Stomach (tissue), 9 donors: Measurements from ENCODE around the gene CHADL. TPM values are rescaled to one million over a fixed set of nuclear protein-coding genes. Genes with fewer than 3 reads are reported as not detected.

ENCODE experiments used
- DNase-seq, 2 donors: peaks; one replicate each; pipeline versions ENCODE4 v3.0.0 to v3.0.0-alpha.2; 2013 to 2019
- H3K27ac ChIP-seq, 5 donors: fragments of 200-600 bp in 4 of 5; sonication (generic) in 4 of 5; one replicate each; pipeline ENCODE4 v1.5.1; 2013 to 2019; ENCODE audit warnings: mild to moderate bottlenecking in 1 of 5, moderate library complexity in 1 of 5
- H3K27me3 ChIP-seq, 3 donors: fragments of 200-600 bp; sonication (generic); one replicate each; pipeline ENCODE4 v1.5.1; 2017 to 2019; ENCODE audit warnings: mixed run types in 1 of 3
- H3K36me3 ChIP-seq, 4 donors: fragments of 200-600 bp; sonication (generic); 1 replicate in 3 of 4; 2 replicates in 1 of 4; pipeline ENCODE4 v1.5.1; 2016 to 2019
- H3K4me1 ChIP-seq, 4 donors: fragments of 200-600 bp; sonication (generic); one replicate each; pipeline ENCODE4 v1.5.1; 2016 to 2019
- H3K4me3 ChIP-seq, 4 donors: fragments of 200-600 bp; sonication (generic) in 3 of 4; one replicate each; pipeline ENCODE4 v1.5.1; 2016 to 2019; ENCODE audit warnings: mild to moderate bottlenecking in 1 of 4
- H3K9me3 ChIP-seq, 4 donors: fragments of 200-600 bp; sonication (generic); one replicate each; pipeline ENCODE4 v1.5.1; 2016 to 2019
- CTCF ChIP-seq, 7 experiments: fragments of 450-650 bp in 4 of 7; fragments of 200-600 bp in 3 of 7; sonication (generic) in 3 of 7; IDR thresholded peaks; one replicate each; pipeline ENCODE4 v1.5.1; 2016 to 2019; ENCODE audit warnings: antibody characterized with exemption in 7 of 7, control low read depth in 2 of 7, mild to moderate bottlenecking in 1 of 7
- EP300 ChIP-seq: sonication (generic); formaldehyde crosslinking; IDR thresholded peaks from one replicate; pipeline ENCODE4 v1.6.1; 2017; ENCODE audit warnings: antibody characterized with exemption
- POLR2A ChIP-seq, 4 donors: fragments of 450-650 bp; IDR thresholded peaks; one replicate each; pipeline ENCODE4 v1.6.1; 2016; ENCODE audit warnings: antibody characterized with exemption in 4 of 4, control low read depth in 2 of 4, mild to moderate bottlenecking in 1 of 4, moderate library complexity in 1 of 4
- POLR2AphosphoS5 ChIP-seq, 3 donors: sonication (generic); formaldehyde crosslinking; IDR thresholded peaks; one replicate each; pipeline ENCODE4 v1.6.1; 2016; ENCODE audit warnings: antibody characterized with exemption in 3 of 3
- WGBS, 5 donors: extraction: QIAGEN DNeasy Blood & Tissue Kit in 3 of 5; methylation state at CpG; one replicate each; pipeline versions ENCODE4 v1.1.5 to v1.1.7; 2013 to 2018; 5-methylcytosine and 5-hydroxymethylcytosine counted together
- intact Hi-C: fragments of 100-400 bp; cut with DNase I; formaldehyde crosslinking; loops from one replicate; pipeline ENCODE4 v1.15.1; 2023; ENCODE audit warnings: low total_unique reads
- polyA plus RNA-seq, 3 donors: library from polyadenylated mRNA; stranded (reverse); fragments of 200-250 nt; gene quantifications; one replicate each; pipeline ENCODE4 v1.2.3, GENCODE V29; 2013
- total RNA-seq, 5 donors: library from RNA; depleted of rRNA; stranded (reverse); fragments of >200 nt; gene quantifications; one replicate each; pipeline versions ENCODE4 v1.1.0 to v1.2.3, GENCODE V29; 2014 to 2016
- donor health status: healthy with polysubstance abuse.
- donor health status: Bipolar disorder and iron deficiency.
- donor health status: healthy.

The CHADL gene
- total and polyA plus RNA-seq, 8 donors = 1.4 to 15.6 (median 5.4) TPM

GRCh38 chr22:41285820-41286638 is 45.3 kb upstream of the CHADL start, which contains the start of gene RANGAP1:
Gene RANGAP1 (minus strand): TSS chr22:41286187. CDS start chr22:41281044, 5,143 bp downstream.
- intact Hi-C loops = no loop called here
- DNase-seq = peak; percentile 98 to 100
- Histone ChIP-seq H3K9me3 (no peaks in the 10 kb centered on the region), H3K4me3 (peak within 1 kb of the TSS; percentile 62 to 97 (median 92)), H3K27me3 (no peaks in the 10 kb centered on the region), H3K4me1 (peaks cover 15 to 58% (median 38%) of the 10 kb centered on the region in 4 donors), H3K36me3 (peaks cover 9 to 37% (median 32%) of the 10 kb centered on the region in 4 donors), H3K27ac (peak within 1 kb of the TSS; percentile 82 to 94 (median 91))
- 0 to 1% (median 0%) methylated on average over 51 to 77 of the region's 77 CpGs for WGBS, 5 donors
- TF ChIP-seq POLR2AphosphoS5 (IDR thresholded peaks at IDR 0.05) = peak; percentile 90 to 95 (median 90)
- TF ChIP-seq POLR2A (IDR thresholded peaks at IDR 0.05) = peak in 2 of 4 donors; percentile 40 to 53
- no peak for TF ChIP-seq EP300
- TF ChIP-seq CTCF (IDR thresholded peaks at IDR 0.05) = peak in 2 of 7 experiments; percentile 12 to 43

GRCh38 chr22:41285441-41285819 is 44.7 kb upstream of the CHADL start:
- intact Hi-C loops = no loop called here
- no peaks in the 10 kb centered on the region for H3K9me3 ChIP-seq

GRCh38 chr22:41284465-41284864 is 43.7 kb upstream of the CHADL start:
- peak overlapping the region in 1 of 5 donors; percentile 88 for H3K27ac ChIP-seq
- H3K4me1 ChIP-seq = peaks cover 15 to 52% (median 34%) of the 10 kb centered on the region in 4 donors
- H3K27me3 ChIP-seq = no peaks in the 10 kb centered on the region
- DNase-seq = peak in 1 of 2 donors; percentile 40
- H3K36me3 ChIP-seq = peaks cover 24 to 52% (median 48%) of the 10 kb centered on the region in 4 donors
- WGBS, 5 donors = 66 to 80% (median 74%) methylated on average over 10 of the region's 10 CpGs
- peak overlapping the region in 2 of 4 donors; percentile 62 to 94 for H3K4me3 ChIP-seq
- H3K9me3 ChIP-seq = no peaks in the 10 kb centered on the region
- TF ChIP-seq CTCF (IDR thresholded peaks at IDR 0.05) (no peak), POLR2A (IDR thresholded peaks at IDR 0.05) (no peak), POLR2AphosphoS5 (IDR thresholded peaks at IDR 0.05) (no peak), EP300 (no peak)
- intact Hi-C loops = no loop called here

More at GRCh38 chr22:41285441-41285819, 44.7 kb upstream of the CHADL start:
- Histone ChIP-seq H3K4me1 (peaks cover 15 to 52% (median 35%) of the 10 kb centered on the region in 4 donors), H3K4me3 (peak overlapping the region; percentile 62 to 97 (median 92)), H3K27me3 (no peaks in the 10 kb centered on the region), H3K27ac (peak overlapping the region; percentile 82 to 94 (median 91)), H3K36me3 (peaks cover 14 to 43% (median 38%) of the 10 kb centered on the region in 4 donors)
- peak; percentile 62 to 92 for DNase-seq
- TF ChIP-seq POLR2A (IDR thresholded peaks at IDR 0.05) (peak in 1 of 4 donors; percentile 7), CTCF (IDR thresholded peaks at IDR 0.05) (no peak), POLR2AphosphoS5 (IDR thresholded peaks at IDR 0.05) (peak in 2 of 3 donors; percentile 44 to 62)
- 0 to 1% (median 0%) methylated on average over 19 to 30 of the region's 30 CpGs for WGBS, 5 donors

GRCh38 chr22:41280854-41281253 is 40.1 kb upstream of the CHADL start:
- Histone ChIP-seq H3K9me3 (no peaks in the 10 kb centered on the region), H3K27me3 (no peaks in the 10 kb centered on the region), H3K4me1 (peaks cover 8 to 25% (median 14%) of the 10 kb centered on the region in 4 donors), H3K4me3 (no peak overlapping the region), H3K27ac (no peak overlapping the region), H3K36me3 (peaks cover 49 to 89% (median 82%) of the 10 kb centered on the region in 4 donors)
- no peak for TF ChIP-seq EP300
- WGBS, 5 donors = 71 to 100% (median 86%) methylated on average over 2 of the region's 2 CpGs
- intact Hi-C loops = no loop called here
- DNase-seq = no peak
